AML-193 (cell line): ENCODE data around the gene SYTL5.

ENCODE experiments used
- DNase-seq, 2 experiments: peaks; one replicate each; lab custom pipeline; 2025; lab: John Stamatoyannopoulos, UW

The SYTL5 gene

DNA sequence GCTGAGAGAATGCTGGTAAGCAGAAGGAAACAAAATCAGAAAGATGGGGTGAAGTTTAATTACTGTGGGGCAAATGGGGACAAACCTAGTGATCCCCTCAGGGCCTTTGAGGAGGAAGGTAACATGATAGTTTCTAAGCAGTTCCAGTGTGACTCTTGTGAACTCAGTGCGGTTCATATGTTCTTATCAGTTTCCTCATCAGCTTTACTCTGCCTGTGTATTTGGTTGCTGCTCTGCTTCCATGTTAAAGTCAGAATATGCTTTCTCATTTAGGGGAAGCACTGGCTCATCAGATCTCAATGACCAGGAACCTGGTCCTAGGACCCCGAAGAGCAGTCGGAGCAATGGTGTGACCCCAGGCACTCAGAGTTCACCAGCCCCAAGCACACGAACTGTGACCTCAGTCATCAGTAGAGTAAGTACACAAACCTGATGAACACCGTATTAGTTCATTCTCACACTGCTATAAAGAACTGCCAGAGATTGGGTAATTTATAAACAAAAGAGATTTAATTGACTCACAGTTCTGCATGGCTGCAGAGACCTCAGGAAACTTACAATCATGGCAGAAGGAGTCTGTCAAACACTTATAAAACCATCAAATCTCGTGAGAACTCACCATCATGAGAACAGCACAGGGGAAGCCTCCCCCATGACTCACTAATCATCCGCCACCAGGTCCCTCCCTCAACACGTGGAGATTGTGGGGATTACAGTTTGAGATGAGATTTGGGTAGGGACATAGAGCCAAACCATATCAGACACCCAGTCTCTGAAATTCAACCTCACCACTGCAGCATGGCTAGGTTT, 83.0 kb downstream of the SYTL5 start:
- DNase-seq: no peak

DNA sequence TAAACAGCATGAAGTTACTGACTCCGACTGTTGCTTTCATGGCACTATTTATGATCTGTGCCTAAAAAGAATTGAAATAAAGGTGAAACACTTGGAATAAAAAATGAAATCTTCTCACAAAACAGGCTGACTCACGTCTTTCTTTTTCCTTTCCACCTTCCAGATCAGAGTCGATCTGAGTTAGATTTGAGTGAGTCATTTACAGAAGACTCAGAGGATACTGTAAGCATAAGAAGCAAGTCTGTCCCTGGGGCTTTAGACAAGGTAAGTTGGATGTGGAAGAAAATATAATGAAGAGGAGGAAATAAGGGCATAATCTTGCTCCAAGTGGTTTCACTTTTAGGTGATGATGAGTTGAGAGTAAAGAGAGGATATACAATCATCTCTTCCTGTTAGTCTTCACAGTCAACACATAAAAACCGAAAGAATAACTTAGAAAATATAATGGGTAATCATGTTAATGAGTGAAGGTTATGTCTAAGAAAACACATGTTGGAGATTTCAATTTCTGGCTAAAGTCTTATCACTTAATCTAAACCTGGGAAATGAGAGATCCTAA, 89.7 kb downstream of the SYTL5 start:
- no peak for DNase-seq

DNA sequence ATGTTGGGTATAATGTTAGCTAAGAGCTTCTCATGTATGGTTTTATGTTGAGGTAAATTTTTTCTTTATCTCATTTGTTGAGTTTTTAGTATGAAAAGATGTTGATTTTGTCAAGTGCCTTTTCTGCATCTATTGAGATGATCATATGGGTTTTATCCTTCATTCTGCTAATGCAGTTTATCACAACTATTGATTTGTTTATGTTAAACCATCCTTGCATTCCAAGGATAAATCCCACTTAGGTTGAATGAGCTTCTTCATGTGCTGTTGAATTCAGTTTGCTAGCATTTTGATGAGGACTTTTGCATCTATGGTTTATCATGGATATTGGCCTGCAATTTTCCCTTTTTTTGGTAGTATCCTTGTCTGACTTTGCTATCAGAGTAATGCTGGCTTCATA, 93.3 kb downstream of the SYTL5 start:
- no peak for DNase-seq

DNA sequence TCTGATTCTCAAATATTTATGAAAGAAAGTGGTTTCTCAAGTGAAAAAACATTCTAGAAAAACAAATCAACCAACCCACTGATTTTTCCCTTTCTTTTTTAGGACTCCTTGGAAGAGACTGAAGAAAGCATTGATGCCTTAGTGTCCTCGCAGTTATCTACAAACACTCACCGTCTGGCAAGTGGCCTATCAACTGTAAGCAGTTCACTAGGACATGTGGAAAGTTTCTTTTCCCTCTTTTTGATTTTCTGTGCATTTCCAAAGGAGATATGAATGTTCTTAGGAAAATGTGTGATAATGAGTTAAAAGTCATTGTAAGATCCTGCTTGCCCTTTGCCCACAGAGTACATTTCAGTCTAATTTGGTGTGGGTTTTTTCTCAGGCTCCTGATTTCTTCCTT, 95.9 kb downstream of the SYTL5 start:
- DNase-seq: no peak

DNA sequence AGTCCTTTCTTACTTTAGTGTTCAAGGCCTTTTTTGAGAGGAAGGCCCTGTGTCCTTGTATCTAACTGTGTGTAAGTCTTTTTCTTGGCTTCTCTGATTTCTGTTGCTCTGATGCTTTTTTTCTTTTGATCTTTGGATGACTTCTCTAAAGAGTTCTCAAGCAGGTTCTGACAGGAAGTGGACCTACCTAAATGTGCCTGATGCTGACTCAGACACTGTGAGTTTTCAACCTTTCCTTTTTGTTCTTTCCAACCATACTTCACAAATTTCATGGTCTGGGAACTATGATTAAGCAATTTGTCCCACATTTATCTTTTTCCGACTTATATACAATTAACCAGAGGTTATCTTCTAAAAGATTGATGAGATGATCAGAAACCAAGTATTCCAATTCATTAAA, 96.5 kb downstream of the SYTL5 start:
- no peak for DNase-seq

DNA sequence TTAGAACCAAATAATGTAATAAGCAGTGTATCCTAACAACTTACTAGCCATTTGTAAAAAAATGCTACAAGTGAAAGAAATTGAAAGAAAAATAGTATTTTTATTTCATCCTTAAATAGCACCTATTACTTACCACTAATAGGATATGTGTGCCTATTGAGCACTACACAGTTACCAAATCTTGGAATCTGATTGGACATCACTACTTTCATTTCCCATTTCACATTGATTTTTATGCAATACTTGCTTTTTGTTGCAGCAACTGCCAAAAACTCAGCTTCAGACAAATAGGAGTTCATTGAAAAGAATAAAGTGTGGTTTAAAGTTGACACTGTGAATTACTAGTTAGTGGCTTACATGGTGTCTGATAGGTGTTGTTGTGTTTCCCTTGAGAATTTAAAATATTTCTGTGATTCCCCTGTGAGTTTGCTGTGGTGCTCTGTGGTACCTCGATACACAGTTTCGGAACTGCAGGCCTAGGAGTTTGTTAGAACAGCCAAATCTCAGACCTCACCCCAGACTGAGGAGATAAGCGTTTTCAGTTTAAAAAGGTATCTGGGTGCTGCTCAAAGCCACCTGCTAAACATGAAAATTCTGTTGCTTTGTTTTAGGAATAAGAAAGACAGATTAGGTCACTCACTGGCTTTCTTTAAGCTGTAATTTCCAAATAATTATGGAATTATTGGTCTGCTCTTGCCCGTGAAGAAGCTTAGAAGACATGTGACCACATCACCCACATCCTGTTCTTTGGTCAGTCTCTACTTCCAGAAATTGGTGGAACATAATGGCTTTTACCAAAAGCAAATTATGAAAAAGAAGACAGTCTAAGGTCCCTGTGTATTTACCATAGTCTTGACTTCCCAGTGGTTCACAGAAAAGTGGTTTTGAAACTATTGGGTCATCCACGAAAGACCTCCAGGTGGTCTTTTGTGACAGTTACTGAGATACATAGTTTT, 97.8 kb downstream of the SYTL5 start:
- DNase-seq: no peak

DNA sequence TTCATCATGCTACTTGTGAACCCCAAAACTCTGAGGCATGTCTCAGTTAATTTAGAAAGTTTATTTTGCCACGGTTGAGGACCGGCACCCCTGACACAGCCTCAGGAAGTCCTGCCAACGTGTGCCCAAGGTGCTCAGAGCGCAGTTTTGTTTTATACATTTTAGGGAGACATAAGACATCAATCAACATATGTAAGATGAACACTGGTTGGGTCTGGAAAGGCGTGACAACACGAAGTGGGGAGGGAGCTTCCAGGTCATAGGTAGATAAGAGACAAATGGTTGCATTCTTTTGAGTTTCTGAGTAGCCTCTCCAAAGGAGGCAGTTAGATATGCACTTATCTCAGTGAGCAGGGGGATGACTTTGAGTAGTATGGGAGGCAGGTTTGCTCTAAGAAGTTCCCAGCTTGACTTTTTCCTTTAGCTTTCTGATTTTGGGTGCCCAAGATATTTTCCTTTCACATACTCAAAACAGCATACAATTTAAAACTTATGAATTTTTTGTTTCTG, 98.9 kb downstream of the SYTL5 start:
- no peak for DNase-seq

DNA sequence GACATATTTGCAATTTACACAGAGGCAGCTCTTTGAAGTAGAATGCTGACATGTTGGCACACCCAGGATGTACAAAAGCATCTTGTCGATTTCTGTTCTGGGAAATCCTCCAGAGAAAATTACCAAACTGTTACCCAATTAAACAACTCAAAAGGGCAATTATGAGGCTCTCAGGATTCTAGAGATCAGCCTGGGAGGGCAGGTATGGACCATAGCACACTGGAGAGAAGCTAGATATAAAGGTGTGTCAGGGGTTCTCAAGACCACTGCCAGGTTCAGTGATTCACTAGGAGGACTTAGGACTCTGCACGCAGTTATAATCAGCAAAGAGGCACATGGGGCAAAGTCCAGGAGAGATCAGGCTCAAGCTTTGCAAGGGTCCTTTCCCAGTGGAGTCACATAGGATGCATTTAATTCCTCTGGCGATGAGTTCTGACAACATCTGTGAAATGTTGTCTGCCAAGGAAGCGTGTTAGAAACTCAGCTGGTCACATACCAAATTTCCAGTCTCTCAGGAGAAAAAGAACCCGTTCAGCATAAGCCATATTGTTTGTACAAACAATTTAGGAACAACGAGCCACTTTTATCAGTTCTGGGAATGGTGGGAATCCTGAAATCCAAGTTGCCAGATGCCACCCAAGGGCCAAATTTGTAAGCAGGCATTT, 100.8 kb downstream of the SYTL5 start:
- no peak for DNase-seq

DNA sequence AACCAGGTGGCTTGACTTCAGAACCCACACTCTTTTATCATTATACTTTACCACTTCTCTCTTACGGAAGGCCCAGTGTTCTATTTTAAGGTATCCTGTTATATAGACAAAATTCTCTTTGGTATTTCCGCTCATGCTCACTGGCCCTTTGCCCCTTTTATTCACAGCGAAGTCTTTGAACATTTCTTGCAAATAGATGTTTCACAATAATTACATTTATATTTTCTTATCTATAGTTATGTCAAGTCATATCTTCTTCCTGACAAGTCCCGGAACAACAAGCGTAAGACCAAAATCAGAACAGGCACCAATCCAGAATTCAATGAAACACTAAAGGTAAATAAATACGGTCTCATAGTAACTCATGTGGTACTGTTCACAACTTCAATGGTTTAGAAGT, 102.0 kb downstream of the SYTL5 start:
- no peak for DNase-seq

DNA sequence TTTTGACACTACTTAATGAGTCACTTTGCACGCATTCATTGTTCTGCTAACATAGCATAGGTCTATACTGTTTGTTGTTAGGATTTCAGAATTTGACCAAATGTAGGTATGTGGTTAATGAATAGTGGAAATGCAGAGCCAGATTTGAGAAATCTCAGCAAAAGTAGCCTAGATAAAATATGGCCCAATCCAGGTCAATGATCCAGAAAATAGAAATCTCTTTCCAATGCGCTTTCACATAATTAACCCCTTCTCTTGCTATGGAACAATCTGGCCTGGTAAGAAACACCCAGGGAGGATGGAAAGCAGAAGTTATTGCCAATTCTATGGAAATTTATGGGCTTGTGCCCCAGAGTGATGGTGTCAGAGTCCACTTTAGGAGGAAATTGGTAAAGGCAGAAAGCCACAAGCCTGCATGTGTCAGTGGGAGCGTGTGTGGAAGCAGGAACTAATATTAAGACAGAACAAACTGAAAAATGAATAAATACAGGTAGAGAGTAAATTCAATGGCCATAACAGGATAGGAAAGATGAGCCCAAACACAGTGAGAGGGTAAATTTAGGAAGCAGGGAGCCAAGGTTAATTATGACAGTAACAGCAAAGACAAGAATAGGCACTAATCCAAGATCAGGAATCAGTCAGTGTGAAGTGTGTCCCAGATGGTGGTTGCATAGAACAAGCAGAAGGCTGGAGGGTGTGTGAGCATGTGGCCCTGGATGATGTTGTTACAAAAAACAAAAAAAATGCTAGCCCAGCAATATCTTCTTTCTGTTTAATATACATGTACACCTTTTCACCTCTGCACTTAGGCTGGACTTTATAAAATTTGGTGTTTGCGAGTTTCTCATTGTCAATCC, 102.9 kb downstream of the SYTL5 start:
- no peak for DNase-seq

DNA sequence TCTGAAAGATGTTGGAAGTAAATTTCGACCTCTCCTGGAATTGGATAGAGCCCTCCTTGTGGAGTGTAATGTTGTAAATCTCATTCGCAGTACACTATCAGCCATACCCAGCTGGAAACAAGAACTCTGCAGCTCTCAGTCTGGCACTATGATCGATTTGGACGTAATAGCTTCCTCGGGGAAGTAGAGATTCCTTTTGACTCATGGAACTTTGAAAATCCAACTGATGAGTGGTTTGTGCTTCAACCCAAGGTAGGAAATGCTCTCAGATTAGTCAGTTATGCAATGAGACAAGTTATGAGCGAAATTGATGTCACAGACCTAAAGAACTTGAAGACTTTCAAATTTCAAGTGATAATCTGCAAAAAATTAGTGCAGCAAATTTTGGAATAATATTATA, 103.9 kb downstream of the SYTL5 start:
- DNase-seq: no peak

DNA sequence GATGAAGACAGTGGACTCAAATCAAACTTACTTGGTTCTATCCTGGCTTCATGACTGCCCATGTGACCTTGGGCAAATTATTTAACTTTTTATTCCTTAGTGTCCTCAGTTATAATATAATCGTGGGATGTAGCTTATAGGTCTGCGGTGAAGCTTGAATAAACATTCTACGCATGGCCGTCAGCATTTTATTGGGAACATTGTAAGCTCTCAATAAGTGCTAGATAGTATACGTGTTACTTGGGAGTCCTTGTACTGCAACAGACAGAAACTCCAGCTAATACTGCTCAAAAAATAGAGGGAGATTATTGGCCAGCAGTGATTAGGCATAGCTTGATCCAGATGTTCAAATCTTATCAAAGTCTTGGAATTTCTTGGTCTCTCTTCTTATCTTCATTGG, 104.8 kb downstream of the SYTL5 start:
- DNase-seq: no peak

DNA sequence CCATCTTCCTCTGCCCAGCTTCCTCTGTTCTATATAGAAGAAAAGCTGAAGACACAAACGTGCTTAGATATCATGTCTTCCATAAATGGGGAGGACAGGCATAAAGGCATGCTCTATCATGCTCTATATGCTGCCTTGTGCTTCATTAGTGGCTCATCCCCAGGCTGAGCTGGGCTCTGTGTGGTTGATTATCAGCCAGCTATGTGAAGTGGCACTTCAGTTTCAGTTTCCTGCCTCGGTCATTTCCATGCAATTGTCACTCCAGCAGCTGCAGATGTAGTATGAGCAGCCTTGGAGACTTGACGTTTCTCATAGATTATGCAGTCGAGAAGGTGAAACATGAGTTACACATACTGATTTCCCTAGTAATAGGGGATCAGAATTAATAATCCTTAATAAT, 106.2 kb downstream of the SYTL5 start:
- DNase-seq: no peak

DNA sequence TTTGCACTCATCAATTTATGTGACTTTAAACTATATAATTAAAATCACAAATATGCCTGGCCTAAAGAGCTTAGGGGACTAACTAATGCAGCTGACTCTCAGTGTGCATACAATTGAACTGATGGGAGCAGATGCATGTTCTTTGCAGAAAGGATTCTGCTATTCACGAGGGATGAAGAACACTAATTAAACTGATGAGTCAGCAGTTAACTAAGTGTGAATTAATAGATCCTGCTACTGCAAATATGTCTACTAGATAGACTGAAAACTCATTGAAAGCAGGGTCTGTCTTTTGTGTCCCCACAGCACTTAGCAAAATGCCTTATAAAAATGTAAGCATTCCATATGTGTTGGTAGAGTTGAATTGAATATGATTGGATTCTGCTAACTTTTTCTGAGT, 110.4 kb downstream of the SYTL5 start:
- no peak for DNase-seq

DNA sequence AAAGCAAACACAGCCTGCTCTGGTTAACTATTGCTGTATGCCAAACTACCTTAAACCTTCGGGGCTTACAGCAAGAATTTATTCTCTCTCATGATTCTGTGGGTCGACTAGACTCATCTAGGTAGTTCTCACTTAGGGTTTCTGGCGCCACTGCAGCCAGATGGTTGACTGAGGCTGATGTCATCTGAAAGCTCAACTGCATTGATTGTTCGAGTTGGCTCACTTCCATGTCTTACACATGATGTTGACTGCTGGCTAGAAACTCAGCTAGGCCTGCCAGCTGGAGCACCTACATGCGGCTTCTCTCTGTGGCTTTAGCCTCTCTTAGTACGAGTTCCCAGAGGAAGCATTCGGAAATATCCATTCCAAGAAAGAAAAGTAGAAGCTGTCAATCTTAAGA, 111.1 kb downstream of the SYTL5 start:
- DNase-seq: no peak

DNA sequence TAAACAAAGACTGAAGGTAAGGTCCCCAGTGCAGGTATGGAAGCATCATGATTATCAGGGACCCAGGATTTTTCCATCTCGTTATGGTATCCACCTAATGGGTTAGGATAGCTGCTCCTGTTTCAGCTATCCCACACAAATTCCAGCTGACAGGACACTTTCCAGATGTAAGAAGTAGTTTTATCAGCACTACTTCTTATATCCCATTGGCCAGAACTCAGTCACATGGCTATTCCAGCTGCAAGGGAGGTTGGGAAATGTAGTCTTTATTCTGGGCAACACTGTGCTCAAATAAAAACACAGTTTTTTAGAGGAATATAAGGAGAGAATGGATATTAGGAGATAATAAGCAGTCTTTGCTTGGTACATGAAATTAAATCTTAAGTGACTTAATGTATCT, 117.6 kb downstream of the SYTL5 start:
- DNase-seq: no peak

DNA sequence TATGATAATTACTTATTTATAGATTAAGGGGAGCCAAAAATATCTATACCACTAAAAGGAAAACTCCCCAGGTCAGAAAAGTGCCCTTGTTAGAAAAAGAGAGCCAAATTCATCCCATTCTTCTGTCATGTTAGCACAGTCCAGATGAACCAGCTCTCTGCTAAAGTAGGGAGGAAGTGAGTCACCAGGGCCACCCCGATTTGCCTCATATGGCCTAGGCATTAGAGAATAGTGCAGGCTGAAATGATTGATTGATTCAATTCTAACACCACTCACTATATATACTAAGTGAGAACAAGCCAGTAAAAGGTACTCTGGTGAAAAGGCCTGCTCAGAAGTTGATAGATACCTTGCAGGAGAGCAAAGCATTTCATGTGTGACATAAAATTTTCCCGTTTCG, 119.8 kb downstream of the SYTL5 start:
- DNase-seq: no peak

DNA sequence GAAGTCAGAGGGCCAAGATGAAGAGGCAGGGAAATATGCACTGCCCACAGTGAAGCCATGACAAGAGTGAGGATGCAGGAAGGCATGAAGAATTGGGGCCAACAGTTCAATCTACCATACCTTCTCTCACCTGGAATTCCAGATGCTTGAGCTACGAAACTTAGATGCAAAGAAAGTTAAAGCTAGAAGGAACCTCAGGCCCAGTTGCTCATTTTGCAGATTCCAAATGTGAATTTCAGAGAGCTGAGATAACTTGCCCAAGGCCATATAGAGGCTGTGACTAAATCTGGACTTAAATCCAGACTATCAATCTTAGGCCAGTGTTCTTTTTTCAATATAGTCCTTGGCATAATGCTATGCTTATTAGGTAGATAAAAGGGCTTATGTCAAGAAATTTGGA, 121.6 kb downstream of the SYTL5 start:
- no peak for DNase-seq

DNA sequence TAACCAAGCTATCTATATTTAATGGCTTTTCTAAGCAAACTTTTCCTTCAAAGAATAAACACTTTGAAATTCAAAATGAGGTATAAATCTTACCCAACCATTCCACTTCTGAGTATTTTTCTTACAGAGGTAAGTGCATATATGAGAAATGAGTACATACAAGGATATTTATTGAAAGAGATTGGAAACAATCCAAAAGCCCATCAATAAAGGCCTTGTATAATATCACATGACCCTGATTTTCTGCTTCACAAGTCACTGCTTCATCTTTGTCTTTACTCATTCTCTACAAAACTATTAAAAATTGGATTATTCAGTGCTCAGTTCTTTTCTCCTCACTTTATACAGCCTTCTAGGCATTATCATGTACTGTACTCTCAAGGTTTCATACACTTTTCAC, 123.0 kb downstream of the SYTL5 start:
- DNase-seq: no peak

DNA sequence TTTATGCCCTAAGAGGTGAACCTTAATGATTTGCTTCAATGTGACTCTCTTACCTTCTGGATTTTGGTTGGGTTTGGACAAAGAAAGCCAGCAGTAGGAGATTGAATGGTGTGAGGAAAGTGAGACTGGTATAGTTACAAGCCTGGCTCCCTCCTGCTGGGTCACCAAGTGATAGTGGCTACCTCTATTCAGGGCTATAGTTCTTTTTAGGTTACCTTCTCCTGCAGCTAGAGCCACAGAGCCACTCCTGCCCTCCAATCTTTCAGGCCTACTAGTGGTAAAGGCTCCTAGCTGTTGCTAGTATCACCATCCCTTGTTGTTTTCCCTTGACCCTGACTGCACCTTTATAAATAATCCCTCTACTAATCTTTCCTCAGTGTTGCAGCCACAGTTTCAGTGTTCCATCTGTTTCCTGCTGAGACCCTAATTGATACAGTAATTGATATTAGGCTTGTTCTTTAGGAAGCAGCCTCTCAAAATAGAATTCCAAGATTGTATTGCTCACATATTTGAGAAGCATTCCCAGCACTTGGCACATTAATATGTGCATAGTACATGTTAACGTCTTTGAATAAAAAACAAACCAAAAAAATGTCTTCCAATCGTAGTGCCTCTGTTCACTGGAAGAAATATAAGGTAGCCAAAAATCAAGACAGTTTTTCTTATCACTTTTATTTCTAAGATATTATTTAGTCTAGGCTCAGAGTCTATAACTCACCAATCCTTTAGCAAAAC, 132.0 kb downstream of the SYTL5 start:
- DNase-seq: no peak

DNA sequence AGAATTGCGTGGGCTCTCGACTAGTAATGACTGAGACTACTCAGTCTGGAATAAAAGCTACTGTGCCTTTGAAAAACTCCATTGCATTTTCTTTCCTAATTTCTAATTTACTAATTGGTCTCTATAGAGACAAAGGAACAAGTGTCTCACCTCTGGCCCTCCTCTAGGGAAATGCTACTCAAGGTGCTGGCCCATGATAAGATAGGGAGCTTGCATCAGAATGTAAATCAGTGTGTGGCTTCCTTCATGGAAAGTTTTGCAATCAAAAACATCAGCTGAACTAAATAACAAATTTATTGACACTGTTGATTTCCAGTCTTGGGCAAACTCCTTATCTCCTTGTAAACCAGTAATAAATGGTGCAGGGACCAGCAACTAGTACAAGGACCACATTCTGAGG, 132.5 kb downstream of the SYTL5 start:
- no peak for DNase-seq
